Measurements from ENCODE around the gene OR1Q1. TPM values are rescaled to one million over a fixed set of nuclear protein-coding genes. Genes with fewer than 3 reads are reported as not detected.

OR1Q1 gene
- total RNA-seq, 4 donors from 2014 or later, result not detected

- H3K27me3 ChIP-seq, result no peaks in the 10 kb centered on the region
- DNase-seq (ENCODE audit: low spot score in 2 of 2), result no peak
- H3K36me3 ChIP-seq, result no peaks in the 10 kb centered on the region
- no peaks in the 10 kb centered on the region for H3K9me3 ChIP-seq
- H3K27ac ChIP-seq, result no peak within 1 kb of the TSS
- H3K4me1 ChIP-seq, result no peaks in the 10 kb centered on the region
- WGBS, result 93% methylated on average over 3 of the region's 3 CpGs
- H3K4me3 ChIP-seq, result no peak within 1 kb of the TSS
- TF ChIP-seq EP300 (IDR thresholded peaks at IDR 0.05), result no peak
- TF ChIP-seq, protein P1, sequence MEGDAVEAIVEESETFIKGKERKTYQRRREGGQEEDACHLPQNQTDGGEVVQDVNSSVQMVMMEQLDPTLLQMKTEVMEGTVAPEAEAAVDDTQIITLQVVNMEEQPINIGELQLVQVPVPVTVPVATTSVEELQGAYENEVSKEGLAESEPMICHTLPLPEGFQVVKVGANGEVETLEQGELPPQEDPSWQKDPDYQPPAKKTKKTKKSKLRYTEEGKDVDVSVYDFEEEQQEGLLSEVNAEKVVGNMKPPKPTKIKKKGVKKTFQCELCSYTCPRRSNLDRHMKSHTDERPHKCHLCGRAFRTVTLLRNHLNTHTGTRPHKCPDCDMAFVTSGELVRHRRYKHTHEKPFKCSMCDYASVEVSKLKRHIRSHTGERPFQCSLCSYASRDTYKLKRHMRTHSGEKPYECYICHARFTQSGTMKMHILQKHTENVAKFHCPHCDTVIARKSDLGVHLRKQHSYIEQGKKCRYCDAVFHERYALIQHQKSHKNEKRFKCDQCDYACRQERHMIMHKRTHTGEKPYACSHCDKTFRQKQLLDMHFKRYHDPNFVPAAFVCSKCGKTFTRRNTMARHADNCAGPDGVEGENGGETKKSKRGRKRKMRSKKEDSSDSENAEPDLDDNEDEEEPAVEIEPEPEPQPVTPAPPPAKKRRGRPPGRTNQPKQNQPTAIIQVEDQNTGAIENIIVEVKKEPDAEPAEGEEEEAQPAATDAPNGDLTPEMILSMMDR (IDR thresholded peaks at IDR 0.05), result no peak
Observed at GRCh38 chr9:122657527-122657926, 43.0 kb downstream of the OR1Q1 start, which contains the start of gene OR1B1. TSS of gene OR1B1 (minus strand) at chr9:122657627.

DNA sequence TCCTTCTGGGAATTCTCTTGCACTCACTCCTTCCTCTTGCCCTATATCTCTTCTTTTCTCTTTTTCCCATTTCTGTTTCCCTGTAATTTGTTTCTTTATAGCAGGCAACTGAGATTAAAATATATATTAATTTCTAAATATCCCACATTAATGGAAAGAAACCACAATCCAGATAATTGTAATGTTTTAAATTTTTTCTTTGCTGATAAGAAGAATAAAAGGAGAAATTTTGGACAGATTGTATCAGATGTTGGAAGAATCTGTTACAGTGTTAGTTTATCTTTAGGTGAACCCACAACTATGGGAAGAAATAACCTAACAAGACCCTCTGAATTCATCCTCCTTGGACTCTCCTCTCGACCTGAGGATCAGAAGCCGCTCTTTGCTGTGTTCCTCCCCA is 46.9 kb downstream of the OR1Q1 start, which contains the start of gene OR1L1:
Gene OR1L1, plus strand, starts transcription at position 301 of the 400 bp plus-strand sequence. Its CDS starts 0 bp downstream, at position 301.
- no peaks in the 10 kb centered on the region for H3K4me1 ChIP-seq
- no peak within 1 kb of the TSS for H3K27ac ChIP-seq
- TF ChIP-seq EP300 (IDR thresholded peaks at IDR 0.05) (no peak), POLR2AphosphoS5 (IDR thresholded peaks at IDR 0.05) (no peak), POLR2A (IDR thresholded peaks at IDR 0.05) (no peak)
- TF ChIP-seq, protein P1 (IDR thresholded peaks at IDR 0.05), result no peak
- no peaks in the 10 kb centered on the region for H3K36me3 ChIP-seq
- H3K9me3 ChIP-seq, result no peaks in the 10 kb centered on the region
- no peak for DNase-seq (ENCODE audit: low spot score in 2 of 2)
- no peaks in the 10 kb centered on the region for H3K27me3 ChIP-seq
- H3K4me3 ChIP-seq, result no peak within 1 kb of the TSS
- 58% methylated on average over 2 of the region's 2 CpGs for WGBS

Other genes with a start within 250 kb of the OR1Q1 start
- gene PTGS1, start 243.7 kb upstream of the OR1Q1 start, total RNA-seq, result 100 to 1,000 TPM in 1 of 4 donors, 10 to 100 TPM in 3; 64.3 to 124 (median 73.1) TPM
- not detected for gene OR1J1, start 136.8 kb upstream of the OR1Q1 start, total RNA-seq
- gene OR1J2, start 103.9 kb upstream of the OR1Q1 start, total RNA-seq, result not detected
- gene OR1J4, start 95.6 kb upstream of the OR1Q1 start, total RNA-seq, result not detected
- not detected for gene OR1N1, start 87.4 kb upstream of the OR1Q1 start, total RNA-seq
- gene OR1N2, start 61.6 kb upstream of the OR1Q1 start, total RNA-seq, result not detected
- gene OR1L8, start 31.4 kb upstream of the OR1Q1 start, total RNA-seq, result not detected
- gene OR1B1, start 42.9 kb downstream of the OR1Q1 start, total RNA-seq, result 1 to 10 TPM in 1 of 4 donors, not detected in 3; 2.6 TPM
- gene OR1L1, start 47.0 kb downstream of the OR1Q1 start, total RNA-seq, result not detected
- gene OR1L3, start 60.4 kb downstream of the OR1Q1 start, total RNA-seq, result not detected
- gene OR1L4, start 109.3 kb downstream of the OR1Q1 start, total RNA-seq, result not detected
- gene OR1L6, start 127.6 kb downstream of the OR1Q1 start, total RNA-seq, result not detected
- not detected for gene OR5C1, start 174.2 kb downstream of the OR1Q1 start, total RNA-seq
- not detected for gene OR1K1, start 185.4 kb downstream of the OR1Q1 start, total RNA-seq
- gene PDCL, start 213.8 kb downstream of the OR1Q1 start, total RNA-seq, result 10 to 100 TPM; 13.8 to 21.7 (median 18.1) TPM

Data from suprapubic skin (tissue), 4 donors.